ENCODE results near the gene PPOX. TPM values are rescaled to one million over a fixed set of nuclear protein-coding genes. Genes with fewer than 3 reads are reported as not detected.
A peak's percentile ranks its signal among the peaks of the same experiment; 100 is the strongest.

PPOX gene
- total RNA-seq, 1 donor from 2014 or later: 21.6 TPM

DNA sequence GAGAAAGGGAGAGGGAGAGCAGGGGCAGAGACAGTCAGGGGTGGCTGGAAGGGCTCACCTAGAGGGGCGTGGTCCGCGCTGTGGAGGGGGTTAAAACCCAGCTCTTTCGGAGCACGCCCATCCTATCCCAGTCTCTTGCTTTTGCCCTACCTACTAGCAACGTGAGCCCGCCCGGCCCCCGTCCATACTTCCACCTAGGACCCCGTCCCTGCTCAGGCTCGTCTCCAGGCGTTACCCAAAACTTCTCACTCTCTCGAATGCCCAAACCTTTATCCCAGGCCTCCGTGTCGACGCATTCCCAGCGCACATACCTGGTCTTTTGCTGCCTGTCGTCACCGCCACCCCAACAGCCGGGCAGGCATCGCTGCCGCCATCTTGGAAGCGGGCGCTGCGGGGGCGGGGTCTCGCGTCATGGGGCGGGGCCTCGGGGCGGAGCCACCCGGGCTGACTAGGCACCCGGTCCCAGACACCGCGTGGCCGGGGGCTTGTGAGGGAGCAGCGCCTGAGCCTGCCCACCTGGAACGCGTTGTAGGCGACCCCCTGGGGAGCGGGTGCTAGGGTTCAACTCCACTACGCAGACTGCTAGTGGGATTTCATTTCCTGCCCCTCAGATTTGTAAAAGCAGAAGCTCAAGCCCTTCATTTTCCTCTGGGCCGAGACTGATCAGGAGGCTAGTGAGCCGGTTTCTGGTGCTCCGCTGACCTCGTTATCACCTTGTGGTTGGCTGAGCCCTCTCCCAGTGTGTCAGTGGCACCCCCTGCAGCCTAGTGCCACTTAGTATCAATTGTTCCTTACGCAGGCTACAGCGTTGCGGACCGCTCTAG is 11.1 kb downstream of the PPOX start, which contains the start of gene B4GALT3:
B4GALT3 (minus strand) TSS at position 396 of the 824 bp plus-strand sequence. CDS start 1,447 bp downstream, outside the sequence.
- Mint-ChIP-seq H3K27ac (ENCODE audit: unreplicated experiment) (peak within 1 kb of the TSS; percentile 99), H3K4me1 (ENCODE audit: low read depth) (peaks cover 45% of the 10 kb centered on the region), H3K27me3 (ENCODE audit: low read depth) (no peaks in the 10 kb centered on the region), H3K36me3 (ENCODE audit: low read depth) (peaks cover 13% of the 10 kb centered on the region), H3K4me3 (ENCODE audit: unreplicated experiment) (peak within 1 kb of the TSS; percentile 100), H3K9me3 (ENCODE audit: low read depth) (no peaks in the 10 kb centered on the region)
- DNase-seq (ENCODE audit: low spot score): peak; percentile 95
- no peak for TF ChIP-seq CTCF (IDR thresholded peaks at IDR 0.05)

DNA sequence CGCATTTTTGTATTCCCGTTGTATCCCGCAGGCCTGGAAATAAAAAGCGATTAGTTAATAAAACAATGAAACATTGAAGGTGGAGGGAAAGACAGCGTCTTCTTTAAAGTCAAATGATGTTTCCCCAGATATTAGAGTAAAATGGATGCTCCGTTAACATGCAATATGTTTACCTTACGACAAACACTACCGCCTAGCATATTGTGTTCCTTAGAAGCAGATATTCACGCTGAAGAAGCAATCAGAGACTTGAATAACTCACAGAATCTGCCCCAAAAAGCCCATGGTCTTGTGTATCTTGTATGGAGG is 11.7 kb downstream of the PPOX start:
- H3K4me1 Mint-ChIP-seq (ENCODE audit: low read depth): peaks cover 44% of the 10 kb centered on the region
- H3K27me3 Mint-ChIP-seq (ENCODE audit: low read depth): no peaks in the 10 kb centered on the region
- no peak for TF ChIP-seq CTCF (IDR thresholded peaks at IDR 0.05)
- H3K9me3 Mint-ChIP-seq (ENCODE audit: low read depth): no peaks in the 10 kb centered on the region
- DNase-seq (ENCODE audit: low spot score): no peak
- peaks cover 10% of the 10 kb centered on the region for H3K36me3 Mint-ChIP-seq (ENCODE audit: low read depth)
- H3K27ac Mint-ChIP-seq (ENCODE audit: unreplicated experiment): peak overlapping the region; percentile 99
- H3K4me3 Mint-ChIP-seq (ENCODE audit: unreplicated experiment): peak overlapping the region; percentile 100

DNA sequence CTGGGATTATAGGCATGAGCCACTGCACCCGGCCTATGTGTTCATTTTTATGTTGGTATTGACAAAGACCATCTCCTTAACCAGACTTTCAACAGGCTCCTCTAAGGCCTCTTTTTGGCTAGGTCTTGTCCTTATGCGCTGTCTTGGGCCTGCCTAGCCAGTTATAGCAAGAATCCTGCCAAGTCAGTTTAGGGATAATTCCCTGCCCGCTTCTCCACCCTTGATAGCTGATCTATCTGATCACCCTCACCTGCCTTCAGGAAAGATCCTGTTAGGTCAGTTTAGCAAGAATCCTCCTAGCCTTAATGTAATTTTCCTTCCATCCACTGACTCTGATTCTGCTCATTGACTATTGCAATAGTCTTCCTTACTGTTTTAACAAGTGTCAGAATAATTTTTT is 13.5 kb downstream of the PPOX start:
- no peak overlapping the region for H3K4me3 Mint-ChIP-seq (ENCODE audit: unreplicated experiment)
- H3K4me1 Mint-ChIP-seq (ENCODE audit: low read depth): peaks cover 35% of the 10 kb centered on the region
- H3K27ac Mint-ChIP-seq (ENCODE audit: unreplicated experiment): no peak overlapping the region
- TF ChIP-seq CTCF (IDR thresholded peaks at IDR 0.05): no peak
- H3K9me3 Mint-ChIP-seq (ENCODE audit: low read depth): no peaks in the 10 kb centered on the region
- no peak for DNase-seq (ENCODE audit: low spot score)
- peaks cover 3% of the 10 kb centered on the region for H3K36me3 Mint-ChIP-seq (ENCODE audit: low read depth)
- no peaks in the 10 kb centered on the region for H3K27me3 Mint-ChIP-seq (ENCODE audit: low read depth)

DNA sequence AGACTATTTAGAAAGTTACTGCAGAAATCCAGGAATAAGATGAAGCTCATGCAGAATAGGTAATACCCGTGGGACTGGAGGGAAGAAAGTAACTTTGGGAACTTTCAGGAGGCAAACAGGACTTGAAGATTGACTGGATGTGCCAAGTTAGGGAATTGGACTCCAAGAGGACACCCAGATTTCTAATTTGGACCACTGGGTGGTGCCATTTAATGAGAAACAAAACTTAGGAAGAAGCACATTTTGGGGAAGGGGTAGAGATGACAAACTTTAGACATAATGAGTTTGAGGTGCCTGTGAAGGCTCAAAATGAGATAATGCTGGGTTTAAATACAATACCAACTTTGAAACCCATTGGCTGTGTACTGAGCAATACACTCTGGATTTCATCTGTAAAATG is 14.4 kb downstream of the PPOX start:
- Mint-ChIP-seq H3K27me3 (ENCODE audit: low read depth) (no peaks in the 10 kb centered on the region), H3K4me1 (ENCODE audit: low read depth) (peaks cover 39% of the 10 kb centered on the region), H3K4me3 (ENCODE audit: unreplicated experiment) (no peak overlapping the region), H3K27ac (ENCODE audit: unreplicated experiment) (no peak overlapping the region), H3K36me3 (ENCODE audit: low read depth) (peaks cover 1% of the 10 kb centered on the region), H3K9me3 (ENCODE audit: low read depth) (no peaks in the 10 kb centered on the region)
- TF ChIP-seq CTCF (IDR thresholded peaks at IDR 0.05): peak; percentile 69
- DNase-seq (ENCODE audit: low spot score): no peak

GRCh38 chr1:161182214-161182613 is 16.0 kb downstream of the PPOX start:
- H3K4me1 Mint-ChIP-seq (ENCODE audit: low read depth): peaks cover 30% of the 10 kb centered on the region
- H3K27ac Mint-ChIP-seq (ENCODE audit: unreplicated experiment): no peak overlapping the region
- H3K4me3 Mint-ChIP-seq (ENCODE audit: unreplicated experiment): no peak overlapping the region
- peak; percentile 7 for DNase-seq (ENCODE audit: low spot score)
- no peaks in the 10 kb centered on the region for H3K27me3 Mint-ChIP-seq (ENCODE audit: low read depth)
- no peak for TF ChIP-seq CTCF (IDR thresholded peaks at IDR 0.05)
- no peaks in the 10 kb centered on the region for H3K36me3 Mint-ChIP-seq (ENCODE audit: low read depth)
- H3K9me3 Mint-ChIP-seq (ENCODE audit: low read depth): no peaks in the 10 kb centered on the region

Measured in chondrocyte (in vitro differentiated cells).